Gastroesophageal sphincter (tissue), 4 donors: ENCODE data around the gene CISD3. TPM values are rescaled to one million over a fixed set of nuclear protein-coding genes. Genes with fewer than 3 reads are reported as not detected.

Experiments
- ATAC-seq: fragments of 150-250 bp; one replicate; pipeline ENCODE4 v1.9.1; 2016; ENCODE audit warnings: mild to moderate bottlenecking, moderate library complexity
- H3K27ac ChIP-seq, 4 donors: fragments of 200-600 bp; sonication (generic) in 3 of 4; 1 replicate in 3 of 4; 2 replicates in 1 of 4; pipeline ENCODE4 v1.5.1; 2016 to 2019
- H3K27me3 ChIP-seq: fragments of 200-600 bp; sonication (generic); one replicate; pipeline ENCODE4 v1.5.1; 2019
- H3K36me3 ChIP-seq, 2 donors: fragments of 200-600 bp; sonication (generic); one replicate each; pipeline ENCODE4 v1.5.1; 2019; ENCODE audit warnings: control low read depth in 1 of 2
- H3K4me1 ChIP-seq, 3 donors: fragments of 200-600 bp; sonication (generic); 1 replicate in 2 of 3; 2 replicates in 1 of 3; pipeline ENCODE4 v1.5.1; 2016 to 2019; ENCODE audit warnings: control low read depth in 2 of 3
- H3K4me3 ChIP-seq, 2 donors: fragments of 200-600 bp; sonication (generic); one replicate each; pipeline ENCODE4 v1.5.1; 2019; ENCODE audit warnings: mild to moderate bottlenecking in 1 of 2, moderate library complexity in 1 of 2
- H3K9me3 ChIP-seq, 3 donors: fragments of 200-600 bp; sonication (generic); one replicate each; pipeline ENCODE4 v1.5.1; 2017 to 2019; ENCODE audit warnings: control low read depth in 2 of 3
- EP300 ChIP-seq: sonication (generic); formaldehyde crosslinking; IDR thresholded peaks from one replicate; pipeline ENCODE4 v1.6.1; 2017; ENCODE audit warnings: antibody characterized with exemption, mild to moderate bottlenecking
- POLR2A ChIP-seq, 2 donors: fragments of 450-650 bp; IDR thresholded peaks; one replicate each; pipeline ENCODE4 v1.6.1; 2017; ENCODE audit warnings: antibody characterized with exemption in 2 of 2, mild to moderate bottlenecking in 2 of 2, moderate library complexity in 1 of 2
- POLR2AphosphoS5 ChIP-seq: sonication (generic); formaldehyde crosslinking; IDR thresholded peaks from one replicate; pipeline ENCODE4 v1.6.1; 2017; ENCODE audit warnings: antibody characterized with exemption
- WGBS, 2 donors: methylation state at CpG; one replicate each; pipeline ENCODE4 v1.1.5; 2018; ENCODE audit warnings: low coverage in 1 of 2; 5-methylcytosine and 5-hydroxymethylcytosine counted together
- total RNA-seq, 4 donors: library from RNA; depleted of rRNA; stranded (reverse); fragments of >200 nt; gene quantifications; one replicate each; pipeline ENCODE4 v1.1.0, GENCODE V29; 2016
- TF ChIP-seq, protein P1 (sequence below), 4 experiments: fragments of 200-600 bp in 2 of 4; fragments of 450-650 bp in 2 of 4; sonication (generic) in 1 of 4; IDR thresholded peaks; one replicate each; pipeline ENCODE4 v1.5.1; 2017 to 2019; ENCODE audit warnings: antibody characterized with exemption in 4 of 4, mild to moderate bottlenecking in 2 of 4, moderate library complexity in 2 of 4

The CISD3 gene
- total RNA-seq, 4 donors from 2014 or later: 8.5 to 14.9 (median 11.1) TPM

DNA sequence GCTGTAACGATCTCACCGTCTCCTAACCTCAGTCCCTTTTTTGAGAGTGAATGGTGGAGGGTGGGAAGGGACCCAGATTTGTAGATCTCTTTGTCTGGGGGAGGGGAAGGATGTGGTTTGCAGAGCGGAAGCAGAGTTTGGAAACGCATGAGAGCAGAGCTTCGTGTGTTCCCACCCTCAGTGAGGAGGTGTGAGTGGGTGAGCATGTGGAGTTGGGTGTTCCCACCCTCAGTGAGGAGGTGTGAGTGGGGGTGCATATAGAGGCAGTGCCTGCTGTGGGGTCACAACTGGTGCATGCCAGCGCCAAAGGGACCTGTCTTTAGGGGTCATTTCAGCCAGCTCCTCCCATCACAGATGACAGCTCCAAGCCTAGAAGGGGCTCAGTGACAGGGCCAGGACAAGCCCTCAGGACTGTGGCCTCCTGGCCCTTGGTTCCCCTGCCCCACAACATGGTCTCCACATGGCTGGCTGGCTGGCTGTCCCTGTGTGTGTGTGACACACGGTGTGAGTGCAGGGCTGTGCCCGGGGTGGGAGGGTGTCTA, 1.8 kb upstream of the CISD3 start:
- no peaks in the 10 kb centered on the region for H3K9me3 ChIP-seq
- H3K27ac ChIP-seq: peak overlapping the region in 2 of 4 donors; percentile 91 to 92
- no peak for ATAC-seq
- H3K36me3 ChIP-seq: peaks cover 0 to 46% of the 10 kb centered on the region in 2 donors
- TF ChIP-seq POLR2AphosphoS5 (no peak), EP300 (no peak), POLR2A (IDR thresholded peaks at IDR 0.05) (no peak)
- TF ChIP-seq, protein P1, sequence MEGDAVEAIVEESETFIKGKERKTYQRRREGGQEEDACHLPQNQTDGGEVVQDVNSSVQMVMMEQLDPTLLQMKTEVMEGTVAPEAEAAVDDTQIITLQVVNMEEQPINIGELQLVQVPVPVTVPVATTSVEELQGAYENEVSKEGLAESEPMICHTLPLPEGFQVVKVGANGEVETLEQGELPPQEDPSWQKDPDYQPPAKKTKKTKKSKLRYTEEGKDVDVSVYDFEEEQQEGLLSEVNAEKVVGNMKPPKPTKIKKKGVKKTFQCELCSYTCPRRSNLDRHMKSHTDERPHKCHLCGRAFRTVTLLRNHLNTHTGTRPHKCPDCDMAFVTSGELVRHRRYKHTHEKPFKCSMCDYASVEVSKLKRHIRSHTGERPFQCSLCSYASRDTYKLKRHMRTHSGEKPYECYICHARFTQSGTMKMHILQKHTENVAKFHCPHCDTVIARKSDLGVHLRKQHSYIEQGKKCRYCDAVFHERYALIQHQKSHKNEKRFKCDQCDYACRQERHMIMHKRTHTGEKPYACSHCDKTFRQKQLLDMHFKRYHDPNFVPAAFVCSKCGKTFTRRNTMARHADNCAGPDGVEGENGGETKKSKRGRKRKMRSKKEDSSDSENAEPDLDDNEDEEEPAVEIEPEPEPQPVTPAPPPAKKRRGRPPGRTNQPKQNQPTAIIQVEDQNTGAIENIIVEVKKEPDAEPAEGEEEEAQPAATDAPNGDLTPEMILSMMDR (IDR thresholded peaks at IDR 0.05): no peak
- WGBS, 2 donors: 60% methylated on average over 5 of the region's 8 CpGs; no CpG with 5 or more reads in 1 of the 2 donors
- H3K4me1 ChIP-seq: peaks cover 0 to 68% (median 20%) of the 10 kb centered on the region in 3 donors
- H3K4me3 ChIP-seq: no peak overlapping the region
- no peaks in the 10 kb centered on the region for H3K27me3 ChIP-seq

DNA sequence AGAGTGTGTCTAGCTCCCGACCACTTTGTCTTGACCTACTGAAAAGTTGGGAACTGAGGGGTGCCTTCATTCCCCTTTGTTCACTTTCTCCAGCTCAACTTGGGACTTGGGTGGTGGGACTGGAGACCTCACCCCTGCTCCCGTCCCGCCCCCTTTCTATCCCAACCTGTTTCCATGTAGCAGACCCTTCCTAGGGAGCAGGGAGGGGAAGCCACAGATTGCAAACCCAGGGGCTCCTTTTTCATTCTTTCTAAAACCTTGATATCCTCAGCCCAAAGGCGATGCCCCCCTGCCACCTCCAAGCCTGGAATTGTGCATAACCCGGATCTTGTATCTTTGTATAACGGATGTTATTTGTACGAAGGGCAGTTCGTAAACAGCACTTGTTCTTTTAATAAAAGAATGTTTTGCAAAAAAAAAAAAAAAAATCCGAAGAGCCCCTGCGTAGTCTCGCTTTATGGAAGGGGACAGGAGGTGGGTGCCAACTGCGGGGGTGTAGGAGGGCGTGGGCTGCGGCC, 714 bp upstream of the CISD3 start:
- no peak for TF ChIP-seq EP300
- TF ChIP-seq POLR2AphosphoS5: no peak
- TF ChIP-seq POLR2A (IDR thresholded peaks at IDR 0.05): no peak
- TF ChIP-seq, protein P1 (IDR thresholded peaks at IDR 0.05): no peak
- H3K27ac ChIP-seq: peak overlapping the region; percentile 55 to 94 (median 92)
- H3K36me3 ChIP-seq: peaks cover 0 to 46% of the 10 kb centered on the region in 2 donors
- H3K27me3 ChIP-seq: no peaks in the 10 kb centered on the region
- H3K4me3 ChIP-seq: peak overlapping the region; percentile 42 to 81
- no peak for ATAC-seq
- no peaks in the 10 kb centered on the region for H3K9me3 ChIP-seq
- peaks cover 0 to 72% (median 20%) of the 10 kb centered on the region in 3 donors for H3K4me1 ChIP-seq
- WGBS, 2 donors: 15 to 24% methylated on average over 7 to 14 of the region's 14 CpGs

DNA sequence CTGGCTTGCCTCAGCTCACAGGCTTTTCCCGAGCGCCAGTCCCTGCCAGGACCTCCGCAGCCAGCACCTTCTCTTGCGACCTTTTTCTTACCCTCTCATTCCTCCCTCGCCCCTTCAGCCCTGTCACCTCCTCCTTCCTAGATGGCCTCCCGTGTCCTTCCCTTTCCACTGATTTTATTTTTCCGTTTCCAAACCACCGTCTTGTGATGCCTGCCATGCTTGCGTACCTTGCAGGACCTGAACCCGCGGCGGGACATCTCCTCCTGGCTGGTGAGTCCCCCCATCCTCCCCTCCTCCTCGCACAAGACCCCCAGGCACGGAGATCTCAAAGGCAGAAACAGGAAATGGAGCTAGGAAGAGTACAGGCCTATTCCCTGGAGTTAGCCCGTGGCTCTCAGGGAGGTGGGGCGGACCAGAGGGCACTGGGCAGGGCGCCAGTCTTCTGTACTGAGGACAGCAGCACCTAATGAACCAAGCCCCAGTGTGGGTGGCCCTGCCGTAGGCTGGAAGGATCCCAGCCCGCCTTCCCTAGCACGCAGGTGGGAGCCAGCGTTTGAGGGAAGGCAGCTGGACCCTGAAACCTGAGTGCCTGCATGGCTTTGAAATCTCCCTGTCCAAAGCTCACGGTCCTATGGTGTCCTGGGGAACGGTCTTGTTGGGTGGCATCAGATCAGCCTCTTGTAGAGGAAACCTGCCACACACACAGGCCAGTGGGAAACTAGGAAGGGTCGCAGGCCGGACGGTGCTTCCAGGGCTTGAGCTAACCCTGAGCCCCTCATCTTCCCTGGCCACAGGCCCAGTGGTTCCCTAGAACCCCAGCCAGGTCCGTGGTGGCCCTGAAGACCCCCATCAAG, 612 bp downstream of the CISD3 start:
- Histone ChIP-seq H3K4me1 (peaks cover 0 to 72% (median 17%) of the 10 kb centered on the region in 3 donors), H3K27me3 (no peaks in the 10 kb centered on the region), H3K27ac (peak overlapping the region; percentile 76 to 94 (median 92)), H3K36me3 (peaks cover 0 to 38% of the 10 kb centered on the region in 2 donors), H3K9me3 (no peaks in the 10 kb centered on the region), H3K4me3 (peak overlapping the region; percentile 73 to 81)
- TF ChIP-seq, protein P1 (IDR thresholded peaks at IDR 0.05): no peak
- TF ChIP-seq POLR2A (IDR thresholded peaks at IDR 0.05) (no peak), POLR2AphosphoS5 (no peak), EP300 (no peak)
- peak; percentile 56 for ATAC-seq
- 1 to 9% methylated on average over 7 to 12 of the region's 27 CpGs for WGBS, 2 donors

DNA sequence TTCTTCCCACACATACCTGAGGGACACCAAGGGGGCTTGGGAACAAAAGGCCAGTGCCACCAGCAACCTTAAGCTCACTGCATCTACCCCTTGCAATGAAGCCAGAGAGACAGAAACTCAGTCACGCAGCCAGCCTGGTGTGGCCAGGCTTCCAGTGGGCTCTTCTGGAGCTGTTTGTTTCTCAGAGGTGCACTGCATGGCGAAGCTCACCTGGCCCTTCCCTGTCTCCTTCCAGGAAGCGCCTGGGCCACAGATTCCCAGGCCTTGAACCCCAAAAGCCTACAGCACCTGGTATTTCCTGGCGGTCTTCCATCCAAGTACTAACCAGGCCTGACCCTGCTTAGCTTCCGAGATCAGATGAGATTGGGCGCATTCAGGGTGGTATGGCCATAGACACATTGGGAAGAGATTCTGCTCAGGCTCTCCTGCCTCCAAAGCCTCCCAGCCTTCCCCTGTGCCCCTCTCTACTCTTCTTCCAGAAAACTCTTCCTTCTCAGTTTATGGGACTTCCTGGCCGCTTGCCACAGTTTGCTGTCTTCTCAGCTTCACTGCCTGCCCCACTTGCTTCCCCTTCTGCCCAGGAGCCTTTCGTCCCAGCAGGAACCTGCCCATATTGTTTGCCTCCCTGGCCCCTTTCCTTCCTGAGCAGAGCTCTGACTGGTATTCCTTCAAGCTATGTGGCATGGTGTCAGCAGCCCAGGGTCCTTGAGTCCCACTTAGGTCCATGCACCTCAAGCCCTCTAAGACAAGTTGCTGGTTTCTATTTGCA, 1.6 kb downstream of the CISD3 start:
- ATAC-seq: no peak
- Histone ChIP-seq H3K4me1 (peaks cover 0 to 79% (median 17%) of the 10 kb centered on the region in 3 donors), H3K27me3 (no peaks in the 10 kb centered on the region), H3K27ac (peak overlapping the region in 3 of 4 donors; percentile 91 to 94 (median 92)), H3K4me3 (peak overlapping the region in 1 of 2 donors; percentile 81), H3K9me3 (no peaks in the 10 kb centered on the region), H3K36me3 (peaks cover 0 to 43% of the 10 kb centered on the region in 2 donors)
- TF ChIP-seq EP300: no peak
- no peak for TF ChIP-seq POLR2A (IDR thresholded peaks at IDR 0.05)
- TF ChIP-seq, protein P1 (IDR thresholded peaks at IDR 0.05): no peak
- no peak for TF ChIP-seq POLR2AphosphoS5
- WGBS, 2 donors: 71 to 72% methylated on average over 1 to 5 of the region's 8 CpGs
